GM03348 (cell line): Measurements from ENCODE around the gene CCNQ.

Source experiments
- DNase-seq: peaks from one replicate; pipeline ENCODE4 v3.0.0; 2012; ENCODE audit warnings: low spot score

CCNQ gene

DNA sequence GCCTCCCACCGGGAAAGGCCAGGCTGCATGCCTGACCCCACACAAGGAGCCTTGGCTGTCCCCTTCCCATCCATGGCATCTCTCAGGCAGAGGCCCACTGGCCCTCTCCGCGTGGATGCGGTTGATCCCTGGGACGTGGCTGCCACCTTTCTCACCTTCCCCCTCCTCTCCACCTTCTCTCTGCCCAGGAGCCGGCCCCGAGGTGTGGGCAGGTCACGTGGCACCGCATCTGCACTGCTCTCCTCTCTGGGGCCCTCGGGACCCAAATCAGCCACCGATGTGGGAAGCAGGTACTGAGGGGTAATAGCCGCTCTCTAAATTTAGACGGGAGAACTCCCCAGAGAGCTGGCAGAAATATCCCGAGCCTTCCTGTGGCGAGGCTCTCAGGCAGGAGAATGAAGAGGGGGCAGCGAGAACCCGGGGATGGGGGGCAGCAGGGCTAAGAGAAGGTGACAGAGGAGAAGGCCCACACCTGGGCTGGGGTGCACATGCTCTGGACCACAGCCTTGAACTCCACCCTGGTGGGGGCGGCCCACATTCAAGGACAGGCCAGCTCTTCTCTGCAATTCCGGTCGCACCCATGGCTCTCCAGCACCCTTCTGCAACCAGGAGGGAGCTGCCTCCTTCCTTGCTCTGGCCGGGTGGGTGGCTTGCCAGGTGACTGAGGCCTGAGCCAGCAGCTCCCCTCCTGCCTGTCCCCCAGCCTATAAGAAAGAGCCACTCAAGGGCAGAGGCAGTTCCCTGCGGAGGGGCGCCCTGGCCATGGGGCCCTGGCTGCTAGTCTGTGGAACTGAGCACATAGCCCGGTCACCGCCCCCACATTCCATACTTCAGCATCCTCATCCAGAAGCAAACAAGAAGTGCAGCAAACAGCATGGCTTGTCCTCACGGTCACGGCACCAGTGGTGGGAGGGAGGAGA is 38.4 kb upstream of the CCNQ start:
- DNase-seq = no peak

DNA sequence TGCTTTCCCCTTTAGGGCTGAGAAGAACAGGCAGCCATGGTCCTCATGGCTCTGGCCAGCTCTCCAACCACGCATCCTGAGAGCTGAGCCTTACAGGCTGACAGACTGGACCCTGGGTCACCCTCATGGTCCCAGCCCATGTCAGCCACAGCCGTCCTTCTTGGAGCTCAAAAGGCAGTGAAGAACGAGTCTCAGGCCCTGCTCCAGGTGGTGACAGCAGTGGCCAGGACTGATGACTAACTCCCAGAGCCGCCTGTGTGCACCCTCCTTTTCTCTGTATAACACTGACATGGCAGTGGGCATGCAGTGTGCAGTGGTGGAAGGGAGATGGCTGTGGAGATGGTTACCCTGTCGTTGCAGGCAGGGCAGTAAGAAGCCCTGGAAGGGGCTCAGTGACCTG is 37.8 kb upstream of the CCNQ start:
- no peak for DNase-seq

DNA sequence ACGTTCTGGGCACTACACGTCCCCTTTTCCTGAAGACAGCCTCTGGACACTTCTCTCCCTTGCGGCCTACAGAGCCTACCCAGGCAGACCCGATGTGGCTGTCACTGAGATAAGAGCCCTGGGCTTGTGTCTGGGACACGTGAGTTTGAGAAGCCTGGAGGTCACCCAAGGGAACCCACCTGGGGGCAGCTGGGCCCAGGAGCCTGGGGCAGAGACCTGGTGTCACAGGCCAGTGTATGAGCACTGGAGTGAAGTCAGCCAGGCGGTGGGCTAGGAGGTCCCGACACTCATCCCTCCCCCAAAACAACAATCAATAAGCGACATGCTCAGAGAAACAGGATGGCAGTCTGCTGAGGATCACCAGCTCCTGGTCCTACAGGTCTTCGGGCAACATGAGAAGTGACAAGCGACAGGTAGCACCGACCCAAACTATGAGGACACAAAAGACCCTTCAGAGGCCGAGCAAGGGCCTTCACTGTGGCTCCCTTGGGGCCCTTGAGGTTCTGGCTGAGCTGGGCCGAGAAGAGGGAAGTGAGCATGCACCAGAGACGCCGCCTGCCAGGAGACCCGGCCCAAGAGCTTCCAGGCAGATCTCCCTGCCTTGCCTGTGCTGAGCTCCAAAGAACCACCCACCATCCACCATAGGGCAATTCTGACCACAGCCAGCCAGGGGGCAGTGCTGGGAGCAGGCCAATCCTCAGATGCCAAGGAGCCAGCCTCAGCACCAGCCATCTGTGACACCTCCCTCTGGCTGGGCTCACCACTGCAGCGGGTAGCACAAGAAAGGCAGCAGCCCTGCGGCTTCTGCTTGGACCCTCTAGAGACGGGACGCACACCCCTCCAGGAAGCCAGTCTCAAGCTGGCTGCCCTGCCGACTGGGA is 37.1 kb upstream of the CCNQ start:
- DNase-seq = no peak

DNA sequence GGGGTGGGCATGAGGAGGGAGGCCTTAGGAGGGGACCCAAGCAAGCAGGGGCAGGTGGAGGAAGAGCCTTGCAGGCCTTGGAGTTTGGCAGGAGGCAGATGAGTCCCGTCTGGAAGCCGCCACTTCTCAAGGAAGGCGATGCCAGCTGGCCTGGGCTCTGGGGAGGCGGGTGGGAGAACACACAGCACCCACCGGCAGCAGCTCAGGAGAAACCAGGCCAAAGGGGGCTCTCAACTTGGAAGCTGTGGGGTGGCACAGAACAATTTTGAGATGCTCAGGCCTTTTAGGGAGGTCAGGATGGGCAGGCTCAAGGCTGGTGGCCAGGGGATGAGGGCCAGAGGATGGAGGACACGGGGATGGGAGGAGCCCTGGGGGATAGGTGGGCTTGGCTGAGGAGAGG is 36.4 kb upstream of the CCNQ start:
- DNase-seq = no peak

DNA sequence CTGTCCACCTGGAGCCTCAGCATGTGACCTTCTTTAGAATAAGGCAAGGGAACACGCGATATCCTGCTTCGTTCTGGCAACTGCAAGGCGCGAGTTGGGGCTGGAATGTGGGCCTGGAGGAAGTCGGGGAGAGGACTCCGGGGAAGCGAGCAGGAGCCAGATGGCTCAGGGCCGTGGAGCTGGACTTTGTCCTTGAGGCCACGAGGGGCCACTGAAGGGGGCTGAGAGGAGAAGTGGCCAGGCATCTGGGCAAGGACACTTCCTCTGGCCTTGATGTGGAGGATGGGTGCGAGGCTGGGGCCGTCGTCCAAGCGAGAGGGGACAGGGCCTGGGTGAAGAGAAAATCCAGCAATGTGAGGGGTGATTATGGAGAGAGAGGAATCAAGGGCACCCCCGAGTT is 35.9 kb upstream of the CCNQ start:
- no peak for DNase-seq

DNA sequence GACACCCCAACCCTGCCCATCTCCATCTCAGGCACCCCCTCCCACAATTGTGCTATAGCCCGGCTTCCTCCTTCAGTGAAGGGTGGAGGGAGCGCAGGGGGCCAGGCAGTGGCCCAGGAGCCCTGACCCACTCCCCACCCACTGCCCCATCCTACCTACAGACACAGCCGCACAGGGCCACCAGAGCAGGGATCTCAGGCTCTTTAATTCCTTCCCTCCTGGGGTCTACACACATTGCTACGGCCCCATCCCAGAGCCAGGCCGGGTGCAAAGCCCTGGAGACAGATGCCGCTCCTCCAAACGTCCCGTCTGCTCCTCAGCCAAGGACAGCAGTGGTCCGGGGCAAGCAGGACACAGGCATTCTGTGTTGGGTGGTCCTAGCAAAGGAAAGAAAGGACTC is 35.3 kb upstream of the CCNQ start:
- no peak for DNase-seq

DNA sequence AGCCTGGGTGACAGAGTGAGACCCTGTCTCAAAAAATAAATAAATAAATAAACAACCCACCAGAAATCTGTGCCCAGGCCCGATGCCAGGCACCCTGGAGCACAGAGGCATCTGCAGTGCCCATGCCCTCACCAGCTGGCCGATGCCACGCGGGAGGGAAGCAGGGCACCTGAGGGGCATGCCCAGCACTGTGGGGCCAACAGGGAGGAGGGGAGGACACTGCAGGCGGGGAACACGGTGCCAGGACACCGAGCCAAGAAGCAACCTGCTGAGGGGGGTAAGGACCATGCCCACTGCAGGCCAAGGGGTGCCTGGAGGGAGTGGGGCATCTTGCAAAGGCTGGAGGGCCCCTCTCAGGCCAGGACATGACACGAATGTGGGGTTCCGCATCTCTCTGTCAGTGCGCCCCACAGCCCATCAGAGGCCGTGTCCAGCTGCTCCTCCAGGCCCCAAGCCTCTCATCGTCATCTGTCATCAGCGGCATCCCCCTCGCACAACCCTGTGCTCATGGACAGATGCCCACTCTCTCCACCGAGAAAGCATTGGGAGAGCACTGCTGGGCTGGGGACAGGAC is 34.8 kb upstream of the CCNQ start:
- DNase-seq = no peak

DNA sequence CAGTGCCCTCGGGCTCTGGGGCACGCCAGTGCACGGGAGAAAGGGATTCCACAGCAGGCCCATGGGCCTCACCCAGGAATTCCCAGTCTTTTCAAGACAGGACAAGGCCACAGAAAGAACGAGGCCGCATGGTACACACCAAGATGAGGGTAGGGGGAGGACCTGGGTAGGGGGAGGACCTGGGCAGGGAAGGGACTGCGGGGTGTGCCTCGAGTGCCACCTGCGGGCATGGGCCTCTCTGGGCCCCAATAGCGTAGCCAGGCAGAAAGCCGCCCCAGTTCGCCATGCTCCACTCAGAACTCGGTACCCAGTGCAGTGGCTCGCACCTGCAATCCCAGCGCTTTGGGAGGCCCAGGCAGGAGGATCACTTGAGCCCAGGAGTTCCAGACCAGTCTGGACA is 34.1 kb upstream of the CCNQ start:
- no peak for DNase-seq

DNA sequence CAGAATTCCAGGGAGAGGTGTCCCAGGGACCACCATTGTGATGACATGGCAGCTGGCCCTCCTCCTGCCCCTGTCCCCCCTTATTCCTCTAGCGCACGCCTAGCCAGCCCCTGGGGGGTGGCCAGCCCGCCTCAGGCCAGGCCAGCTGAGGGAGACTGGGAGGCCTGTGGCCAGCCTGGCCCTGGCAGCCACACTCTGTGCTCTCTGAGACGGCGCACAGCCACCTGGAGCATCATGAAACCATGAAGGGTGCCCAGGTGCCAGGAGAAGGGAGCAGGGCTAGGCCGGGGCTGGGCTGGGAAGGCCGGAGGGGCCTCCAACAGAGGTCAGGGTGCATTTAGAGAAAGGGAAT is 33.6 kb upstream of the CCNQ start:
- DNase-seq = no peak

DNA sequence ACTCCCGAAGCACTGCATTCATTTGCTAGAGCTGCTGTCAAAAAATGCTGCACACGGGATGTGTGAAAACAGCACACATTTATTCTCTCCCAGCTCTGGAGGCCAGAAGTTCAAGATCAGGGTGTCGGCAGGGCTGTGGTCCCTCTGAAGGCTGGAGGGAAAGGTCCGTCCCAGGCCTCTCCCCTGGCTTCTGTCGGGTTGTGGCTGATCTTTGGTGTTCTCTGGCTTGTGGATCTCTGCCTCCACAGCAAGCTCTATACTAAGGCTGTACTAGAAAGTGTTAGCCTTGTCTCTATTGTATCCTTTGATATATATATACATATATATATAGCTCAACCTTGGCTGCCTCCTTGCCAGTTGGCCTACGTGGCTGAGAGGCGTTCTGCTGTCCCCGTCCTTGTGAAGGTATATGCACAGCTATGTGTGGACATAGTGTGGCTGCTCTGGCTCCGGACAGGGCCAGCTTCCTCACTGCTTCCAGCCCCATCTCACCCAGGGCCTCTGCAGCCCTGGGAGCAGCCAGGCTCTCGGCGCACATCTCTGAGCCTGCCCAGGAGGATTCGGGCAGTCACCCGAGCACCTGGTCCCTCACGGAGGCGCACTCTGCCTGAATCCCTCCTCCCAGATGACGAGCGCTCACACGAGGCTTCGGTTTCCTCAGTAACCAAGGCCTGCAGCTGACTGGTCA is 33.1 kb upstream of the CCNQ start:
- no peak for DNase-seq

DNA sequence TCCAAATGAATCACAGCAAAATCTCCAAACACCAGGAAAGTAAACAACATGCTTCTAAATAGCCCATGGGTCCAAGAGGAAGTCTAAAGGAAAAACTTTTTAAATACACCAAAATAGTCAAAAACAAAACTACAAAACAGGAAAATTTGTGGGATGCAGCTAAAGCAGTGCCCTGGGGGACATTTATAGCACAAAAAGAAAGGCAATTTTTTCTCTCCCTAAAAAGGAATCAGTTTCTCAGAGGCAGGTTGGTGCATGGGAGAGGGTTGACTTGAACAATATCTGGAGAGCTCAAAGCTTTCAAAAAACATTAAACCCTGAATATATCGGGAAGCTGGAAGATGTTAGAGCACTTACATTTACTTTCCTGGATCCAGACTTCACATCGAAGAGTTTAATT is 32.4 kb upstream of the CCNQ start:
- DNase-seq = no peak

DNA sequence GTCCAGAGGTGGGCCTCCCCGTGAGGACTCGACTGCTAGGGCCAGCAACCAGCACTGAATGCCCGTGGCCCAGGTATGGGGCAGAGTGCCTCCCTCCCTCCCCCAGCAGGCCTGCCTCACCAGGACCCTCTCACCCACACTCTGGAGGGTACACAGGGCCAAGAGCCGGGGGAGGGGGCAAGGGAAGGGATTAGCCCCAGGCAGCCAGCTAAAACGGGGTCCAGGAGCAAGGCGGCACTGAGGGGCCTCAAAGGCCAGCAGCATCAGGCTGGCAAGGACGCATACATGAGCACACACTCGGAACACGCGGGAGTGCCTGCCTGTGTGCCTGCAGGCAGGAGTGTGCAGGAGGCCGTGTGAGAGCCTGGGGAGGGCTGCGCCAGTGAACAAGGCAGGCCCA is 29.7 kb upstream of the CCNQ start:
- DNase-seq = no peak

DNA sequence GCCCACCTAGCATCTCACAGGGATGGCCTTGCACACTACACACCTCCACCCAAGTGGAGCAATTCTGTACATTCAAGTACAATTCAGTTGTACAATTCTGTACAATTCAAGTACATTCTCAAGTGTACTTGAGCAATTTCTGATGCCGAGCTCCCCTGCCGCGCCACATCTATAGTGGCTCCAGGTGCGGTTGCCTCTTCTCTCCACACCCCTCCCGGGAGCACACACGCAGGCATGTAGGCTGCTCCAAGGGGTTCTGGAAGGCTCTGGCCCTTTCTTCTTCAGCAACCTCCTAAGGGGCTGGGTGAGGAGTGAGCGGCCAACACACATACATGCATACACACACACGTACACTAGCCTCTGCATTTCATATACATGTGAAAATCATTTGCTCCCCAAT is 29.2 kb upstream of the CCNQ start:
- DNase-seq = no peak

DNA sequence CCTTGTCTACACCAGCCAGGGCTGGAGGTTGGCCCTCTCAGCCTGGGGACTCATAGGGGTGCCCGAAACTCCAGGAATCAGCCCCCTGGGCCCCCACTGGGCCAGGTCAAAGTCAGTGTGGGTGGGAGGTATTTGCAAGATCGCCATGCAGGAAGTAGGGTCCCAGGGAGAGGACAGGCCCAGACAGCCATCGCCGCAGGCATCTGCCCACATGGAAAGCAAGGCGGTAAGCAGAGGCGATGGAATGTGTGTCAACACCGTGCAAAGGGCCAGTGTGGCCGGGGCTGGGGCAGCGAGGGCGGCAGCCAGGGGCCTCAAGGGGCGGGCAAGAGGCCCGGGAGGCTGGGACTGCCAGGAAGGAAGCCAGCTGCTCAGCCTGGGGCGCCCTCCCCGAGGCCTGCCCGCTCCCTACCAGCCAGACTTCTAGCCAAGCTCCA is 28.8 kb upstream of the CCNQ start:
- DNase-seq = no peak

DNA sequence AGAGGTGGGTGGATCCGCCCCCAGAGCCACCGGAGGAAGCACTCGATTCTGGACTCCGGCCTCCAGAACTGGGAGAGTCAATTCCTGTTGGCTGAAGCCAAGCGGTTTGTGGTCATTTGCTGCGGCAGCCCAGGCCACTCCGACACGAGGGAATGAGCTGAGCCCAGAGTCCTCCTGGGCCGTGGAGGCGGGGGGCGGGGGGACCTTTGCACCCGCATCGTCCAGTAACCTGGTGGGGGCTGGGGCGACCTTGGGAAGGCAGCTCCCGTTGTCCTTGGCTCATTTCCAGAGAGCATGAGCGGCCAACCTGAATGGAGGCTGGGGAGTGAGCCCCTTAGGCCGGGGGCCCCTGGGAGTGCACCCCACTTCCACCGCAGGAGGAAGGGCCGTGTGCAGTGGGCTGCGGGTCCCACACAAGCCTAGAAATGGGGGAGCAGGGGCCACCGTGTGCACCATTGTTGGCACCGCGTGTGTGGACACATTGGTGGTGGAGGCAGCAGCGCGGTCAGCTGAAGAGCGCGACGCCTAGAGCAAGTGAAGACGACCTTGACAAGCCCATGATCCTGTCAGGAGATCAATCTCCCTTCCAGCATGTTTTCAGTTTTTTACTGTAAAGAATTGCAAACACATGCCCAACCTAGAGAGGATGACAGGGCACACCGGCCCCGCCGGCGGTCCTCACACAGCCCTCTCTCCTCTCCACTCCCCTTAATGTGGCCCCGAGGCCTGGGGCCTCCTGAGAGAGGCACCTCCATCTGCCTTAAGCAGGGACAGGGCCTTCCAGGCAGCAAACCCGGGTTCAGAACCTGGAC is 28.1 kb upstream of the CCNQ start:
- DNase-seq = no peak

DNA sequence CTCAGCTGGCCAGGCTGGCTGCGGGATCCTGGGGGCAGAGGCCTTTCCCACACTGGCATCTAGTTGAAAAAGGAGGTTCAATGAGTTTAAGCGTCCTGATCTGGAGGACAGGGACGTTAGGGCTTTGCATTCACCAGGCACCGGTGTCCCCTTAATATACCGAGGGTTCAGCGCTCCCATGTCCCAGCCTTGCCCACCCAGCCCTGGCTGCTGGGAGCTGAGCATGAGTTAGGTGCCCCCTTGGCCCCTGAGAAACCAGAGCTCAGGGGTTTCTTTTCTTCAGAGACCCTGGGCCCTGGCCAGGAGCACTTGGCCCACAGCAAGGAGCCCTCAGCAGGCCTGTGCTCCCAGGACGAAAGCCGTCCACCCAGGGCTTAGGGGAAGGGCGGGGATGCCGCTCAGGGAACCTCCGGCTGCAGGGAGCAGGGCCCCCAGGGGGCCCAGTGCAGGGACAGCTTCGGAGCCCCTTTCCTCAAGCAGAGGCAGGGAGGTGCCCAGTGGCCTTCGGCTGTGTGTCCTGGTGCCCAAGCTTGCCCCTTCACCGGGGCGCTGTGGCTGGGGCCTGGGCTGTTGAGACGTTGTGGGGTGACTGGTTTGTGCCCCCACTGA is 27.2 kb upstream of the CCNQ start:
- no peak for DNase-seq

DNA sequence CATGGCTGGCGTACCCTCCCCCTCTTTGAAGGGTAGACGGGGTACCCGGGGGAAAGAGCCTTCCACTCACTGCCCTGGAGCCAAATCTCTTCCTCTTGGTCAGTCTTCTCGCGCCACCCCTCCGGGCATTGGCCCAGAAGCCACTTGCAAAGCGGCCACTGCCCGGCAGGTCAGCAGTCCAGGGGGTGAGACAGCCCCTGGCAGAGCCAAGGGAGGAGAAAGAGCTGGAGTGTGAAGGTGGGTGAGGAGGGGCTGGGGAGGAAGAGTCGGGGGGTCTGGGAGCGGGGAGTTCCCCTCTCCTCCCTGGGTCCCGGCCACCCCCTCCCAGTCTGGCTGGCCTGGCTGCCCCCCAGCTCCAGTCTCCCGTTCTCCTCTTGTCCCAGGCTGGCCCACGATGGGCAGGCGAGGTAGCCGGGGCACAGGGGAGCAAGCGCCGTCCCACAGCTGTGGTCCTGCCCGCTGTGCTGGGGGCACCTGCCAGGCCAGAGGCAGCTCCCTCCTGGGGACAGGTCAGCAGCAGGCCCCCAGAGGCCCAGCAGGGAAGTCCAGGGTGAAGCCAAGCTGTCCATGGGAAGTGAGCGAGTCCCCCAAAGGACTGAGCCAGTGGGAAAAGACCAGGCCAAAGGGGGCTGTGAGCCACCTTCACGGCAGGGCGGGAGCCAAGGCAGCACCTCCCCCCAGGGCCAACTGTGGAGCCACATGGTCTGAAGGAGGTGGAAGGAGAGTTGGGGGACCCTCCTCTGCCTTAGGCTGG is 26.5 kb upstream of the CCNQ start:
- no peak for DNase-seq

DNA sequence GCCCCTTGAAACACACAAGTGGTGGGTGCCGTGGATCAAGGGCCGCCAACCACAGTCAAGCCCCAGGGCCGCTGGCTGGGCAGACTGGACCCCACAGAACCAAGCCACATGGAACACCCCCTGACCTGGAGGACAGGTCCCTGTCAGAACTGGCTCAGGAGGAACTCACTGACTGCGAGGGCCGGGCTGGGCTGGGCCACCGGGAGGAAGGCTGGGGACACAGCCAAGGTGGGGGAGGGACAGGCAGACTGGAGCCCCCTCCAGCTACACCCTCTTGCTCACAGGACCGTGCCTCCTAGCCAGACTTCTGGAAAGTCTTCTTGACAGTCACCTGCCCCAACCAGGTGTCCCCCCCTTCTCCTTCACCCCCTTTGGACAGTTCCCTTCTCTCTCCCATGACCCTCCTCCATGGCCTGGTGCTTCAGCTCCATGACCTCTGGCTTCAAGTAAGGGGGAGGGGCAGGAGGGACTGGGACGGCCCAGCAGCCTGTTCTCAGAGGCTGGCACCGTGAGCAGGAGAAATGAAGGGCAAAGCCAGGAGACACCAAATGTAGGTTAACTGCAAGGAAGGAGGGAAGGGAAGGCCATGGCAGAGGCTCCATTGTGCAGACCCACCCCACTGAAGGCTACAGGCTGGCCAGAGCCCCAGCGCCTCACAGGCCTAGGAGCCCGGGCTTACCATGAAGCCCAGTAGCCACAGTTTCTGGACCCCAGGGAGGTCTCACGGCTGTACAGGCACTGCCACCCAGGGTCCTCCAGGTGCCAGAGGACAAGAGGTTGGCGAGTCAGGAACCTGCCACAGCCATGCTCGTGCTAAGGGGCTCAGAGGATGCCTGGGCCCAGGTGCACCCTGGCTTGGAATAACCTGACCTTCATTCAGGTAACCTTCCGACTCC is 25.5 kb upstream of the CCNQ start:
- DNase-seq = no peak

DNA sequence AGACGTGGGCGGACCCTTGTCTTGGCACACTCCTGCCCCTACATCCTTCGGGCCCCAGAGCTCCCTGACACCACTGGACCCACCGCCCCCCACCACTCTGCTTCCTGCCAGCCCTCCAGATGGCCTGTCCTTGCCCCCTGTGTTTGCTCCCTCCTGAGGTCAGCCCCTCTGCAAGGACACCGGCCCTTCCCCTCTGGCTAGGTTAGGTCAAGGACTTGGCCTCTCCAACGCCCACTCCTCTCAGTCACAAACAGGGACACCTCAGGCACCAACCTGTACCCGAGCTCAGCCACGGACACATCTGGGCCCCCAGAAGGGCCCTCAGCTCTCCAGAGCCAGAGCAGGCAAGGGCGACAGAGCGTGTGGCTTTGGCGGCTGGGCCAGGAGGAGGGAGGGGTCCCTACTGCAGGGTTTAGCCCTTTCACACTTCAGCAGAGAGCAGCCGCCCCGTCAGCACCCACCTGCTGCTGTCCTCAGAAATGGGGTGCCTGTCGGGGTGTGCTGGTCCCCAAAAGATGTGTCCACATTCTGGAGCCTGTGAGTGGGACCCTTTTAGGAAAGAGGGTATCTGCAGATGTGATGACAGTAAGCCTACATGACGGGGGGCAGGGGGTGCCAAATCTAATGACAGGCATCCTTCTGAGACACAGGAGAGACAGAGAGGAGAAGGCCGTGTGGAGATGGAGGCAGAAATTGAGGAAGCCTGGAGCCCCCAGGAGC is 24.5 kb upstream of the CCNQ start:
- DNase-seq = no peak
